ENCODE measurements around the gene CELF4. TPM values are rescaled to one million over a fixed set of nuclear protein-coding genes. Genes with fewer than 3 reads are reported as not detected.

Gene CELF4
- total RNA-seq, 1 donor from 2014 or later = 0.44 TPM

DNA sequence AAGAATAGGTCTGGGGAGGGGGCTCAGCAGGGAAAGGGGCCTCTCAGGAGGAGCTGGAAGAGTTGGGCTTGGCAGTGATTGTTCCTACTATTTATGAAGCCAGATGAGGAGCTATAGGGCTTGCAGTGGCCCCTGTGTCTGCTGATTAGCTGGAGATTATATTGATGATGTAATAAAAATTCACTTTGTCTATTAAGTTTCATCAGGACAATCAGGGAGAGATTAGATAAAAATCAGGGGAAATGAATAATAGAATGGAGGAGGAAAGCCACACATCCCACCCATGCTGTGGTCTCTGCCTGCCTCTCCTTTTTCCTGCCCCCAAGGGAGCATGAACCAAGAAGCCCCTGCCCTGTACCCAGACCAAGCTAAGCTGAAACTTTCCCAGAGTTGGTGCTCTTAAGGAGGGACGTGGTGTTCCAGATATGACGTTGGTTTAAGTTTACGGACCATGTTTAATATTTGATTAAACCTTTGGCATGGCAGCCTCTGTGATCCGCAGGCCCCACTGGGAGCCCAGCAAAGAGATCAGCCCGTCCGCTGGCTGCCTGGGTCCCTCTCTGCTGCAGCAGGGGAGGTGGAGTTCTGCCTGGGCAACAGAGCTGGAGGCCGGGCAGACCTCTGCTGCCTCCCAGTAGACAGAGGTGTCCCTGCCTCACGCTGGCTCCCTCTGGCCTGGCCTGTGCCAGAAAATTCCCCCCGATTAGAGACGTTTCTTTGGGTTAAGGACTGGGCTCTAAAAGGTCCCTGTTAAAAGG, 15.3 kb downstream of the CELF4 start:
- Mint-ChIP-seq H3K36me3 (ENCODE audit: low read depth, unreplicated experiment) (no peaks in the 10 kb centered on the region), H3K9me3 (ENCODE audit: unreplicated experiment) (no peaks in the 10 kb centered on the region), H3K27me3 (ENCODE audit: unreplicated experiment) (peaks cover 2% of the 10 kb centered on the region), H3K4me1 (ENCODE audit: unreplicated experiment) (peaks cover 31% of the 10 kb centered on the region), H3K4me3 (ENCODE audit: unreplicated experiment) (no peak overlapping the region), H3K27ac (ENCODE audit: unreplicated experiment) (no peak overlapping the region)
- no peak for DNase-seq (ENCODE audit: low spot score)
- TF ChIP-seq, protein P1, sequence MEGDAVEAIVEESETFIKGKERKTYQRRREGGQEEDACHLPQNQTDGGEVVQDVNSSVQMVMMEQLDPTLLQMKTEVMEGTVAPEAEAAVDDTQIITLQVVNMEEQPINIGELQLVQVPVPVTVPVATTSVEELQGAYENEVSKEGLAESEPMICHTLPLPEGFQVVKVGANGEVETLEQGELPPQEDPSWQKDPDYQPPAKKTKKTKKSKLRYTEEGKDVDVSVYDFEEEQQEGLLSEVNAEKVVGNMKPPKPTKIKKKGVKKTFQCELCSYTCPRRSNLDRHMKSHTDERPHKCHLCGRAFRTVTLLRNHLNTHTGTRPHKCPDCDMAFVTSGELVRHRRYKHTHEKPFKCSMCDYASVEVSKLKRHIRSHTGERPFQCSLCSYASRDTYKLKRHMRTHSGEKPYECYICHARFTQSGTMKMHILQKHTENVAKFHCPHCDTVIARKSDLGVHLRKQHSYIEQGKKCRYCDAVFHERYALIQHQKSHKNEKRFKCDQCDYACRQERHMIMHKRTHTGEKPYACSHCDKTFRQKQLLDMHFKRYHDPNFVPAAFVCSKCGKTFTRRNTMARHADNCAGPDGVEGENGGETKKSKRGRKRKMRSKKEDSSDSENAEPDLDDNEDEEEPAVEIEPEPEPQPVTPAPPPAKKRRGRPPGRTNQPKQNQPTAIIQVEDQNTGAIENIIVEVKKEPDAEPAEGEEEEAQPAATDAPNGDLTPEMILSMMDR (IDR thresholded peaks at IDR 0.05; ENCODE audit: unreplicated experiment) = no peak

DNA sequence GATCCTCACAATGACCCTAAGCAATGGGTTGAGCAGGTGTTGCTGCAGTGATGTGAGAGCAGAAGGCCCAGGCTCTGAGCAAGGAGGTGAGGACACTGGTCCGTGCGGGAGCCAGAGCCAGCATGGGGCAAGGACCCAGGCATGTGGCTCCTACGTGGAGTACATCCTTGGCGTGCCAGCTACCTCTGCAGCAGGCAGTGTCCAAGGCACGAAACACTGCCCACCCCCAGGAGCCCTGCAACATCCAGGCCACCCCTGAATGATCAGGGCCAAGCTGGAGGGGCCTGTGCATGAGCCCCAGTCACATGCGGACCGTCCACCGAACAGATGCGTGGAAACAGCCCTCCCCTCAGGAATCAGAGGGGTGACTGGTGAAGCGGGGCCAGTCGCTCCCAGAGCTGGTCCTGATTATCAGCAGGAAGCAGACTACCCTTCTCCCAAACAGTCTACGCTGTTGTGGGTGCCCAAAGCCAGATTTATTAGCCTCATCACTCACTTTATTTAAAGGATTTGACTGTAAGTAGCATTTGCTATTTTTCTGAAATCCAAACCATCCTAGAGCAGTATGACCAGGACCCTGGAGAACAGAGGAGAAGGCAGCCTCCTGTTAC, 16.8 kb downstream of the CELF4 start:
- Mint-ChIP-seq H3K4me1 (ENCODE audit: unreplicated experiment) (peaks cover 23% of the 10 kb centered on the region), H3K27me3 (ENCODE audit: unreplicated experiment) (peaks cover 2% of the 10 kb centered on the region), H3K27ac (ENCODE audit: unreplicated experiment) (no peak overlapping the region), H3K36me3 (ENCODE audit: low read depth, unreplicated experiment) (no peaks in the 10 kb centered on the region), H3K9me3 (ENCODE audit: unreplicated experiment) (no peaks in the 10 kb centered on the region), H3K4me3 (ENCODE audit: unreplicated experiment) (no peak overlapping the region)
- TF ChIP-seq, protein P1 (IDR thresholded peaks at IDR 0.05; ENCODE audit: unreplicated experiment) = no peak
- DNase-seq (ENCODE audit: low spot score) = no peak

DNA sequence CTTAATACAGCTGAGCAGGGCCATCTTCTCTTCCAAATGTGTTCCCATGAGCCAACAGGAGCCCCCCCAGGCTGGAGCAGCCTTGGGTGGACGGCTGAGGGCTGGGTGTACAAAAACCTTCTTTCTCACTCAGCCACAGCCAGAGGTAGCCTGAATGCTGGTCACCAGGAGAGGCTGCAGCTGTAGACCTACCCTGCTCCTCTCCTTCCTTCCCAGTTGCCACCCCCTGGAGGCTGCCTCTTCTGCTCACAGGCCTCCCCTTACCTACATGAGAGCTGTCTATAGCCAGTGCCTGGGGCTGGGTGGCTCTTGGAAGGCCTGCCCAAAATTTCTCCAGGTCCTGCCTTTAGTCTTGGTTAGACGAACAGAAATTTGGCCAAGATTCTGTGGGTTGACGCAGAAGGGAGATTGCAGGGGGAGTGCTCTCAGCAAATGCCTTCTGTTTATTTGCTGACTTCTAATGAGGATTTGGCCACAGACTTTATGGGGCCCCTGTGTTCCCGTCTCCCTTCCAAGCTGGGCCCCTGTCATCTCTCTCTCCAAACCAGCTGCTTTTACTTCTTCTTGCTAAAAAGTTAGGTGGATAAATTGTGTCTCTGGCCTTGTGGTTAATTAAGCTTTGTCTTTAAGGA, 18.3 kb downstream of the CELF4 start:
- TF ChIP-seq, protein P1 (IDR thresholded peaks at IDR 0.05; ENCODE audit: unreplicated experiment) = no peak
- no peaks in the 10 kb centered on the region for H3K36me3 Mint-ChIP-seq (ENCODE audit: low read depth, unreplicated experiment)
- no peak for DNase-seq (ENCODE audit: low spot score)
- H3K4me3 Mint-ChIP-seq (ENCODE audit: unreplicated experiment) = no peak overlapping the region
- H3K4me1 Mint-ChIP-seq (ENCODE audit: unreplicated experiment) = peaks cover 16% of the 10 kb centered on the region
- no peaks in the 10 kb centered on the region for H3K9me3 Mint-ChIP-seq (ENCODE audit: unreplicated experiment)
- no peak overlapping the region for H3K27ac Mint-ChIP-seq (ENCODE audit: unreplicated experiment)
- no peaks in the 10 kb centered on the region for H3K27me3 Mint-ChIP-seq (ENCODE audit: unreplicated experiment)

DNA sequence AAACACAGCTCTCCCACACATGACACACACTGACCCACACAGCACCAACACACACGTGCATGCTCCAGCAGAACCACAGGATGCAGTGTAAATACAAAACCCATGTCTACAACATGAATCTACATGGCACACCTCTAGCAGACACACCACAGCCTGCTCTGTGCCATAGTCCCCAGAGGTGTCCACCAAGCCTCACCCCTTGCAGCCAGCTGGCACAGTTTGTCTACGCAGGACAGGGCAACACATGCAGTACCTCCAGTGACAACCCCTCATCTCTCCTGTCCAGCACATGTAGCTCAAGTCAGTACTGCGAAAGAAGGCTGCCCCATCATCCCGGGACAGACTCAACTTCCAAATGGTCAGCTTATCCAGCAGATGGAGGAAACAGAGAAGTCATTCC, 18.9 kb downstream of the CELF4 start:
- DNase-seq (ENCODE audit: low spot score) = no peak
- Mint-ChIP-seq H3K27ac (ENCODE audit: unreplicated experiment) (no peak overlapping the region), H3K36me3 (ENCODE audit: low read depth, unreplicated experiment) (no peaks in the 10 kb centered on the region), H3K4me1 (ENCODE audit: unreplicated experiment) (peaks cover 16% of the 10 kb centered on the region), H3K27me3 (ENCODE audit: unreplicated experiment) (no peaks in the 10 kb centered on the region), H3K4me3 (ENCODE audit: unreplicated experiment) (no peak overlapping the region), H3K9me3 (ENCODE audit: unreplicated experiment) (no peaks in the 10 kb centered on the region)
- TF ChIP-seq, protein P1 (IDR thresholded peaks at IDR 0.05; ENCODE audit: unreplicated experiment) = no peak

DNA sequence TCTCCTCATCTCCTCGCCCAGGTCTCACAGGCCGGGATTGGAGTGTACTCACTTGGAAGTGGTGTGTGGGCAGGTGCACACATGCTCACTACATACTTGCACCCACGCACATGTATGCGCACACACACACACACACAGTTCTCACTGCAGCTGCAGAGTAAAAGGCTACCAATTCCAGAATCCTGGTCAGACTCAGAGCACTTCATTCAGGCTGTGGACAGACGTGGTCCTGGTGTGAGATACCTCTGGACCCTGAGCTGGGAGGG, 19.4 kb downstream of the CELF4 start:
- Mint-ChIP-seq H3K27ac (ENCODE audit: unreplicated experiment) (no peak overlapping the region), H3K27me3 (ENCODE audit: unreplicated experiment) (no peaks in the 10 kb centered on the region), H3K36me3 (ENCODE audit: low read depth, unreplicated experiment) (no peaks in the 10 kb centered on the region), H3K4me3 (ENCODE audit: unreplicated experiment) (no peak overlapping the region), H3K9me3 (ENCODE audit: unreplicated experiment) (no peaks in the 10 kb centered on the region), H3K4me1 (ENCODE audit: unreplicated experiment) (peaks cover 16% of the 10 kb centered on the region)
- no peak for DNase-seq (ENCODE audit: low spot score)
- TF ChIP-seq, protein P1 (IDR thresholded peaks at IDR 0.05; ENCODE audit: unreplicated experiment) = no peak

All from endothelial cell (in vitro differentiated cells).